SW 1271 (cell line): ENCODE measurements around the gene BLOC1S4.
A peak's percentile ranks its signal among the peaks of the same experiment; 100 is the strongest.
"Not testable (repeated sequence)": the region's sequence is repeated elsewhere in the genome, so short reads cannot be mapped to it uniquely, and the experiment has no call there.

Source experiments
- DNase-seq, 2 experiments: peaks; one replicate each; lab custom pipeline; 2025; lab: John Stamatoyannopoulos, UW

The BLOC1S4 gene

GRCh38 chr4:6716018-6716911 lies at the start of gene BLOC1S4:
TSS of gene BLOC1S4 (plus strand) at chr4:6716174. CDS start at chr4:6716210, 36 bp downstream.
- peak; percentile 65 to 80 for DNase-seq

- no peak for DNase-seq
Observed at GRCh38 chr4:6668391-6668790, 47.6 kb upstream of the BLOC1S4 start.

GRCh38 chr4:6671648-6672047 lies 44.3 kb upstream of the BLOC1S4 start:
- DNase-seq, result no peak

GRCh38 chr4:6672131-6672530 lies 43.8 kb upstream of the BLOC1S4 start:
- DNase-seq, result no peak

GRCh38 chr4:6672541-6673190 lies 43.3 kb upstream of the BLOC1S4 start:
- DNase-seq, result not testable (repeated sequence)

GRCh38 chr4:6673191-6673659 lies 42.7 kb upstream of the BLOC1S4 start:
- DNase-seq, result peak in 1 of 2 experiments; percentile 12

GRCh38 chr4:6673660-6674499 lies 42.1 kb upstream of the BLOC1S4 start:
- peak; percentile 77 to 90 for DNase-seq

GRCh38 chr4:6674500-6675149 lies 41.3 kb upstream of the BLOC1S4 start:
- peak; percentile 30 to 35 for DNase-seq

- no peak for DNase-seq
Observed at GRCh38 chr4:6676722-6677558, 39.0 kb upstream of the BLOC1S4 start.

GRCh38 chr4:6680372-6681034 lies 35.5 kb upstream of the BLOC1S4 start:
- DNase-seq, result no peak

- DNase-seq, result no peak
Observed at GRCh38 chr4:6681191-6681590, 34.8 kb upstream of the BLOC1S4 start.

- no peak for DNase-seq
Observed at GRCh38 chr4:6682862-6683590, 32.9 kb upstream of the BLOC1S4 start.

GRCh38 chr4:6684656-6685055 lies 31.3 kb upstream of the BLOC1S4 start:
- no peak for DNase-seq

- DNase-seq, result no peak
Observed at GRCh38 chr4:6686104-6686787, 29.7 kb upstream of the BLOC1S4 start.

- DNase-seq, result no peak
Observed at GRCh38 chr4:6687947-6688878, 27.8 kb upstream of the BLOC1S4 start.

- DNase-seq, result peak; percentile 65 to 79
Observed at GRCh38 chr4:6688879-6689505, 27.0 kb upstream of the BLOC1S4 start.

- DNase-seq, result no peak
Observed at GRCh38 chr4:6689506-6689960, 26.4 kb upstream of the BLOC1S4 start.
